Ascending aorta (tissue), 2 donors: ENCODE data around the gene TSPEAR. TPM values are rescaled to one million over a fixed set of nuclear protein-coding genes. Genes with fewer than 3 reads are reported as not detected.
A peak's percentile ranks its signal among the peaks of the same experiment; 100 is the strongest.

Source experiments
- DNase-seq, 2 donors: peaks; one replicate each; pipeline ENCODE4 v3.0.0-alpha.2; 2019; ENCODE audit warnings: low spot score in 2 of 2
- H3K27ac ChIP-seq, 2 donors: fragments of 200-600 bp; sonication (generic); one replicate each; pipeline ENCODE4 v1.5.1; 2016 to 2017; ENCODE audit warnings: mild to moderate bottlenecking in 1 of 2
- H3K27me3 ChIP-seq: fragments of 200-600 bp; sonication (generic); one replicate; pipeline ENCODE4 v1.5.1; 2017
- H3K36me3 ChIP-seq, 2 donors: fragments of 200-600 bp; sonication (generic); one replicate each; pipeline ENCODE4 v1.5.1; 2016
- H3K4me1 ChIP-seq, 2 donors: fragments of 200-600 bp; sonication (generic); one replicate each; pipeline ENCODE4 v1.5.1; 2016 to 2017; ENCODE audit warnings: mild to moderate bottlenecking in 1 of 2
- H3K4me3 ChIP-seq, 2 donors: fragments of 200-600 bp; sonication (generic); one replicate each; pipeline ENCODE4 v1.5.1; 2016 to 2017; ENCODE audit warnings: mild to moderate bottlenecking in 1 of 2
- H3K9me3 ChIP-seq, 2 donors: fragments of 200-600 bp; sonication (generic); one replicate each; pipeline ENCODE4 v1.5.1; 2016
- CTCF ChIP-seq, 3 experiments: fragments of 200-600 bp in 2 of 3; fragments of 450-650 bp in 1 of 3; sonication (generic) in 2 of 3; IDR thresholded peaks; one replicate each; pipeline ENCODE4 v1.5.1; 2016 to 2019; ENCODE audit warnings: antibody characterized with exemption in 3 of 3, mild to moderate bottlenecking in 1 of 3, moderate library complexity in 1 of 3
- intact Hi-C: fragments of 100-400 bp; cut with DNase I; formaldehyde crosslinking; loops from one replicate; pipeline ENCODE4 v1.15.1; 2023
- total RNA-seq: library from RNA; depleted of rRNA; stranded (reverse); fragments of >200 nt; gene quantifications from one replicate; pipeline ENCODE4 v1.1.0, GENCODE V29; 2016

Gene TSPEAR
- total RNA-seq, 1 donor from 2014 or later: not detected

GRCh38 chr21:44523567-44524413, 187.6 kb downstream of the TSPEAR start:
- no peak for TF ChIP-seq CTCF (IDR thresholded peaks at IDR 0.05)

GRCh38 chr21:44522753-44523204, 188.6 kb downstream of the TSPEAR start:
- Histone ChIP-seq H3K9me3 (no peaks in the 10 kb centered on the region), H3K27me3 (no peaks in the 10 kb centered on the region), H3K27ac (no peak overlapping the region), H3K4me1 (no peaks in the 10 kb centered on the region), H3K4me3 (no peak overlapping the region), H3K36me3 (no peaks in the 10 kb centered on the region)
- intact Hi-C loops: no loop called here
- peak in 1 of 2 donors; percentile 3 for DNase-seq
- no peak for TF ChIP-seq CTCF (IDR thresholded peaks at IDR 0.05)

More at GRCh38 chr21:44523567-44524413, 187.6 kb downstream of the TSPEAR start:
- Histone ChIP-seq H3K27ac (no peak overlapping the region), H3K4me1 (no peaks in the 10 kb centered on the region), H3K27me3 (no peaks in the 10 kb centered on the region), H3K36me3 (no peaks in the 10 kb centered on the region), H3K4me3 (no peak overlapping the region), H3K9me3 (no peaks in the 10 kb centered on the region)
- intact Hi-C loops: no loop called here
- peak in 1 of 2 donors; percentile 2 for DNase-seq

GRCh38 chr21:44521928-44522752, 189.2 kb downstream of the TSPEAR start:
- intact Hi-C loops: no loop called here
- no peak for TF ChIP-seq CTCF (IDR thresholded peaks at IDR 0.05)
- peak in 1 of 2 donors; percentile 58 for DNase-seq

GRCh38 chr21:44521301-44521927, 190.0 kb downstream of the TSPEAR start:
- no peak for TF ChIP-seq CTCF (IDR thresholded peaks at IDR 0.05)
- intact Hi-C loops: no loop called here
- H3K4me1 ChIP-seq: no peaks in the 10 kb centered on the region
- H3K27ac ChIP-seq: no peak overlapping the region
- no peaks in the 10 kb centered on the region for H3K36me3 ChIP-seq
- no peaks in the 10 kb centered on the region for H3K9me3 ChIP-seq
- peak in 1 of 2 donors; percentile 53 for DNase-seq
- no peak overlapping the region for H3K4me3 ChIP-seq
- no peaks in the 10 kb centered on the region for H3K27me3 ChIP-seq

More at GRCh38 chr21:44521928-44522752, 189.2 kb downstream of the TSPEAR start:
- H3K36me3 ChIP-seq: no peaks in the 10 kb centered on the region
- no peak overlapping the region for H3K4me3 ChIP-seq
- no peaks in the 10 kb centered on the region for H3K9me3 ChIP-seq
- no peak overlapping the region for H3K27ac ChIP-seq
- no peaks in the 10 kb centered on the region for H3K4me1 ChIP-seq
- no peaks in the 10 kb centered on the region for H3K27me3 ChIP-seq
